ENCODE data around the gene PI4KB. TPM values are rescaled to one million over a fixed set of nuclear protein-coding genes. Genes with fewer than 3 reads are reported as not detected.
"Not testable (repeated sequence)": the region's sequence is repeated elsewhere in the genome, so short reads cannot be mapped to it uniquely, and the experiment has no call there.

PI4KB gene
- total RNA-seq, 2 donors from 2014 or later = 47.2 to 53.5 TPM

GRCh38 chr1:151364996-151365395, 37.8 kb upstream of the PI4KB start:
- H3K27ac ChIP-seq = no peak overlapping the region
- no peak overlapping the region for H3K9ac ChIP-seq (ENCODE audit: low read depth in 2 of 2, low read length in 2 of 2)
- TF ChIP-seq, protein P1, sequence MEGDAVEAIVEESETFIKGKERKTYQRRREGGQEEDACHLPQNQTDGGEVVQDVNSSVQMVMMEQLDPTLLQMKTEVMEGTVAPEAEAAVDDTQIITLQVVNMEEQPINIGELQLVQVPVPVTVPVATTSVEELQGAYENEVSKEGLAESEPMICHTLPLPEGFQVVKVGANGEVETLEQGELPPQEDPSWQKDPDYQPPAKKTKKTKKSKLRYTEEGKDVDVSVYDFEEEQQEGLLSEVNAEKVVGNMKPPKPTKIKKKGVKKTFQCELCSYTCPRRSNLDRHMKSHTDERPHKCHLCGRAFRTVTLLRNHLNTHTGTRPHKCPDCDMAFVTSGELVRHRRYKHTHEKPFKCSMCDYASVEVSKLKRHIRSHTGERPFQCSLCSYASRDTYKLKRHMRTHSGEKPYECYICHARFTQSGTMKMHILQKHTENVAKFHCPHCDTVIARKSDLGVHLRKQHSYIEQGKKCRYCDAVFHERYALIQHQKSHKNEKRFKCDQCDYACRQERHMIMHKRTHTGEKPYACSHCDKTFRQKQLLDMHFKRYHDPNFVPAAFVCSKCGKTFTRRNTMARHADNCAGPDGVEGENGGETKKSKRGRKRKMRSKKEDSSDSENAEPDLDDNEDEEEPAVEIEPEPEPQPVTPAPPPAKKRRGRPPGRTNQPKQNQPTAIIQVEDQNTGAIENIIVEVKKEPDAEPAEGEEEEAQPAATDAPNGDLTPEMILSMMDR (IDR thresholded peaks at IDR 0.05) = no peak
- no peaks in the 10 kb centered on the region for H3K9me3 ChIP-seq
- H3K4me3 ChIP-seq = no peak overlapping the region
- H3K4me1 ChIP-seq = no peaks in the 10 kb centered on the region
- peaks cover 7% of the 10 kb centered on the region for H3K36me3 ChIP-seq
- intact Hi-C loops (cut with DNase I) = no loop called here
- no peaks in the 10 kb centered on the region for H3K27me3 ChIP-seq
- DNase-seq = no peak

GRCh38 chr1:151362308-151363155, 35.3 kb upstream of the PI4KB start:
- Histone ChIP-seq H3K27me3 (no peaks in the 10 kb centered on the region), H3K4me1 (no peaks in the 10 kb centered on the region), H3K9ac (ENCODE audit: low read depth in 2 of 2, low read length in 2 of 2) (no peak overlapping the region), H3K9me3 (no peaks in the 10 kb centered on the region), H3K27ac (no peak overlapping the region), H3K4me3 (no peak overlapping the region), H3K36me3 (peaks cover 7% of the 10 kb centered on the region)
- TF ChIP-seq, protein P1 (IDR thresholded peaks at IDR 0.05) = no peak
- intact Hi-C loops (cut with DNase I) = no loop called here
- no peak for DNase-seq

DNA sequence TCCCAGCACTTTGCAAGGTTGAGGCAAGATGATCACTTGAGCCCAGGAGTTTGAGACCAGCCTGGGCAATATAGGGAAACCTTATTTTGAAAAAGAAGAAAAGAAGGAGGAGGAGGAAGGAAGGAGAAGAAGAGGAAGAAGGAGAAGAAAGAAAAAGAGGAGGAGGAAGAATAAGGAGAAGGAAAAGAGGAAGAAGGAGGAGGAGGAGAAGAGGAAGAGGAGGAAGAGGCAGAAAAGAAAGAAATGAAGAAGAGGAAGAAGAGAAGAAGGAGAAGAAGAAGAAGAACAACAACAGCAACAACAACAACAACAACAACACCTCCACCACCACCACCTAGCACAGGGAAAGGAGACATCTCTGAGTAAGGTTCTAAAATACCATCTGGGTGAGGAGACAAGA, 34.7 kb upstream of the PI4KB start:
- Histone ChIP-seq H3K4me1 (no peaks in the 10 kb centered on the region), H3K36me3 (peaks cover 7% of the 10 kb centered on the region), H3K9ac (ENCODE audit: low read depth in 2 of 2, low read length in 2 of 2) (no peak overlapping the region), H3K27me3 (no peaks in the 10 kb centered on the region), H3K27ac (no peak overlapping the region), H3K4me3 (no peak overlapping the region), H3K9me3 (no peaks in the 10 kb centered on the region)
- DNase-seq = no peak
- TF ChIP-seq, protein P1 (IDR thresholded peaks at IDR 0.05) = no peak
- intact Hi-C loops (cut with DNase I) = no loop called here

- TF ChIP-seq, protein P1 (IDR thresholded peaks at IDR 0.05) = no peak
- Histone ChIP-seq H3K9me3 (no peaks in the 10 kb centered on the region), H3K27me3 (no peaks in the 10 kb centered on the region), H3K36me3 (no peaks in the 10 kb centered on the region), H3K27ac (no peak overlapping the region), H3K9ac (ENCODE audit: low read depth in 2 of 2, low read length in 2 of 2) (no peak overlapping the region), H3K4me3 (no peak overlapping the region), H3K4me1 (no peaks in the 10 kb centered on the region)
- DNase-seq = no peak
- intact Hi-C loops (cut with DNase I) = no loop called here
Observed at GRCh38 chr1:151356696-151357095, 29.5 kb upstream of the PI4KB start.

DNA sequence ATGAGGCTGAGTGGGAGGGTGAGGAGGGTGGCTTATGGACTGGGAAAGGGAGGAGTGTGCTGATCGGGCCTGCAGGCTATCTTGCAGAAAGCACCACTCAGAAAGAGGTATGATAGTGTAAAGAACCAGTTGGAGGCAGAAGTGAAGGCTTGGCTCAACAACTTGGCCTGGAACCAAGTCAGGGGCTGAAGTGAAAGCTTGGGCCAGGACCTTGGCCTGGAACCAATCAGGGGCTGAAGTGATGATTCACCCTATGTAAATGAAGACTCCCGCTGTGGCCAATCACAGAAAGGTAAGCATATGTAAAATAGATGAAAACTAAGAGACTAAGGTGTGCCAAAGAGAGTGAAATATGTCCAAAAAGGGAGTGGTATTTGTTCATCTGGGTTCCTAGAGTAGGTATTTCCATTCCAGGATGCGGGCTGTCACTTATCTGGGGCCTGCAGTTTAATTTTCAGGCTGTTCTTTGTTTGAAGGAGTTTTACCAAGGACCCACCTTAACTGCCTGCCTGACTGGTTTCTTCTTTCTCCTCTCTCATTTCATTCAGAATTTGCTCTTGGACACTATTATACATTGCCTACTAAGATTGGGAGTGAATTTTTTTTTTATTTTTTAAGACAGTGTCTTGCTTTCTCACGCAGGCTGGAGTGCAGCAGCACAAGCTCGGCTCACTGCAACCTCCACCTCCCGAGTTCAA, 25.0 kb upstream of the PI4KB start:
- no peaks in the 10 kb centered on the region for H3K4me1 ChIP-seq

DNA sequence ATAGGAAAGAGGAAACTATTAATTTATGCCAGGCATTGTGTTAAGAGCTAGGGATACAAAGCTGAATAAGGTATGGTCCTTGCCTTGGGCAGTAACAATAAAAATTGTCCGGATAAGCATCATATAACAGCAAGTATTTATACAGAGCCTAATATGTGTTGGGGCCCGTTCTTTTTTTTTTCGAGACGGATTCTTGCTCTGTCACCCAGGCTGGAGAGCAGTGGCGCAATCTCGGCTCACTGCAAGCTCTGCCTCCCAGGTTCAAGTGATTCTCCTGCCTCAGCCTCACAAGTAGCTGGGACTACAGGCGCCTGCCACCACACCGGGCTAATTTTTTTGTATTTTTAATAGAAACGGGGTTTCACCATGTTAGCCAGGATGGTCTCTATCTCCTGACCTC, 23.1 kb upstream of the PI4KB start:
- H3K9me3 ChIP-seq; DNase-seq; H3K4me3 ChIP-seq; H3K36me3 ChIP-seq; H3K27ac ChIP-seq; H3K4me1 ChIP-seq; intact Hi-C loops (cut with DNase I); H3K9ac ChIP-seq (ENCODE audit: low read depth in 2 of 2, low read length in 2 of 2); H3K27me3 ChIP-seq: not testable (repeated sequence)

More for the DNA sequence above, 25.0 kb upstream of the PI4KB start:
- intact Hi-C loops (cut with DNase I) = no loop called here
- no peak for DNase-seq
- Histone ChIP-seq H3K9me3 (no peaks in the 10 kb centered on the region), H3K27ac (no peak overlapping the region), H3K27me3 (no peaks in the 10 kb centered on the region), H3K4me3 (no peak overlapping the region), H3K9ac (ENCODE audit: low read depth in 2 of 2, low read length in 2 of 2) (no peak overlapping the region), H3K36me3 (no peaks in the 10 kb centered on the region)
- TF ChIP-seq, protein P1 (IDR thresholded peaks at IDR 0.05) = no peak
